Pancreas (tissue), 10 donors: Measurements from ENCODE around the gene RAB7B. TPM values are rescaled to one million over a fixed set of nuclear protein-coding genes. Genes with fewer than 3 reads are reported as not detected.
A peak's percentile ranks its signal among the peaks of the same experiment; 100 is the strongest.

Source experiments
- ATAC-seq, 4 donors: fragments of 200-7000 bp; cut with Tn5 transposase; one replicate each; pipeline versions ENCODE4 v1.8.0 to v1.9.1; 2020; ENCODE audit warnings: mild to moderate bottlenecking in 4 of 4, moderate library complexity in 4 of 4
- DNase-seq, 6 donors: peaks; one replicate each; pipeline ENCODE4 v3.0.0-alpha.2; 2020
- FAIRE-seq: peaks from 2 replicates; lab custom pipeline; 2012; peaks lifted over from hg19 to GRCh38; lab: Jason Lieb, UNC
- H3K27ac ChIP-seq, 4 donors: fragments of 200-600 bp; sonication (generic); 1 replicate in 3 of 4; 2 replicates in 1 of 4; pipeline versions ENCODE4 v1.5.0 to v1.8.0; 2020
- H3K27me3 ChIP-seq, 4 donors: fragments of 200-600 bp; one replicate each; pipeline ENCODE4 v1.8.0; 2021
- H3K36me3 ChIP-seq, 3 donors: fragments of 200-600 bp; sonication (generic) in 1 of 3; one replicate each; pipeline versions ENCODE4 v1.5.0 to v1.8.0; 2020 to 2021
- H3K4me1 ChIP-seq, 3 donors: fragments of 200-600 bp; one replicate each; pipeline ENCODE4 v1.8.0; 2021
- H3K4me3 ChIP-seq, 4 donors: fragments of 200-600 bp; sonication (generic) in 2 of 4; one replicate each; pipeline versions ENCODE4 v1.5.0 to v1.8.0; 2020 to 2021
- H3K9me3 ChIP-seq, 4 donors: fragments of 200-600 bp; one replicate each; pipeline ENCODE4 v1.8.0; 2021
- WGBS, 2 donors: extraction: QIAGEN DNeasy Blood & Tissue Kit; methylation state at CpG; one replicate each; pipeline ENCODE4 v1.1.7; 2013; 5-methylcytosine and 5-hydroxymethylcytosine counted together
- intact Hi-C, 3 donors: fragments of 100-400 bp; cut with DNase I; formaldehyde crosslinking; loops; one replicate each; pipeline versions ENCODE4 v1.11.1 to v1.14.2; 2022
- polyA plus RNA-seq, 2 donors: library from polyadenylated mRNA; stranded (reverse); fragments of 200-250 nt; gene quantifications; one replicate each; pipeline ENCODE4 v1.2.3, GENCODE V29; 2013
- total RNA-seq, 6 donors: library from RNA; stranded (reverse); fragmentation: NEBNext Ultra II Directional in 4 of 6; extraction: Animal tissue kit (Norgen Biotek cat#: 25700) in 4 of 6; gene quantifications; one replicate each; pipeline versions ENCODE4 v1.2.1 to v1.2.4, GENCODE V29; 2021 to 2023
- TF ChIP-seq, protein P1 (sequence below), 4 donors: fragments of 200-600 bp; sonication (generic) in 3 of 4; IDR thresholded peaks; one replicate each; pipeline versions ENCODE4 v1.5.0 to v1.8.0; 2021; ENCODE audit warnings: antibody characterized with exemption in 4 of 4
- donor health status: healthy with polysubstance abuse.
- donor health status: DM: no; HTN: no; CAD: no; lungs with moderate emphysema.
- donor health status: DM: no; HTN: no; CAD: no.
- donor health status: control.
- donor health status: control.
- donor health status: Bipolar disorder and iron deficiency.
- donor health status: DM: yes; HTN: yes; CAD: no.
- donor health status: DM: no; HTN: no; CAD: no.
- donor health status: DM: no; HTN: no; CAD: no.
- donor health status: DM: yes; HTN: yes; CAD: no.

Gene RAB7B
- total and polyA plus RNA-seq, 8 donors = 0.24 to 4.0 (median 0.59) TPM

DNA sequence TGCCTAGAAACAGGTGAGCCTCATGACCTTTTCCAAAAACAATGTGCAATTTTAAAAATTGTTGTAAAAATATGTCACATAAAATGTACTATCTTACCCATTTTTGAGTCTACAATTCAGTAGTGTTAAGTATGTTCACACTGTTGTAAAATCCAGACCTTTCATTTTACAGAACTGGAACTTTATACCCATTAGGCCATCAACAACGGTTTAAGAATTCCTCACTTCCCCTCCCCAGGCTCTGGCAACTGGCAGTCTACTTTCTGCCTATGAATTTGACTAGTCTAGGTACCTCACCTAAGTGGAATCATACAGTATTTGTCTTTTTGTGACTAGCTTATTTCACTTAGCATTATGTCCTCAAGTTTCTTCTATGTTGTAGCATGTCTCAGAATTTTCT, 11.9 kb upstream of the RAB7B start:
- ATAC-seq (no peak), FAIRE-seq (no peak), DNase-seq (no peak)
- no peaks in the 10 kb centered on the region for H3K4me1 ChIP-seq
- no peaks in the 10 kb centered on the region for H3K27me3 ChIP-seq
- TF ChIP-seq, protein P1, sequence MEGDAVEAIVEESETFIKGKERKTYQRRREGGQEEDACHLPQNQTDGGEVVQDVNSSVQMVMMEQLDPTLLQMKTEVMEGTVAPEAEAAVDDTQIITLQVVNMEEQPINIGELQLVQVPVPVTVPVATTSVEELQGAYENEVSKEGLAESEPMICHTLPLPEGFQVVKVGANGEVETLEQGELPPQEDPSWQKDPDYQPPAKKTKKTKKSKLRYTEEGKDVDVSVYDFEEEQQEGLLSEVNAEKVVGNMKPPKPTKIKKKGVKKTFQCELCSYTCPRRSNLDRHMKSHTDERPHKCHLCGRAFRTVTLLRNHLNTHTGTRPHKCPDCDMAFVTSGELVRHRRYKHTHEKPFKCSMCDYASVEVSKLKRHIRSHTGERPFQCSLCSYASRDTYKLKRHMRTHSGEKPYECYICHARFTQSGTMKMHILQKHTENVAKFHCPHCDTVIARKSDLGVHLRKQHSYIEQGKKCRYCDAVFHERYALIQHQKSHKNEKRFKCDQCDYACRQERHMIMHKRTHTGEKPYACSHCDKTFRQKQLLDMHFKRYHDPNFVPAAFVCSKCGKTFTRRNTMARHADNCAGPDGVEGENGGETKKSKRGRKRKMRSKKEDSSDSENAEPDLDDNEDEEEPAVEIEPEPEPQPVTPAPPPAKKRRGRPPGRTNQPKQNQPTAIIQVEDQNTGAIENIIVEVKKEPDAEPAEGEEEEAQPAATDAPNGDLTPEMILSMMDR (IDR thresholded peaks at IDR 0.05) = no peak
- intact Hi-C loops = no loop called here
- WGBS, 2 donors = 69 to 81% methylated on average over 1 of the region's 1 CpG
- H3K9me3 ChIP-seq = no peaks in the 10 kb centered on the region
- H3K36me3 ChIP-seq = no peaks in the 10 kb centered on the region
- H3K27ac ChIP-seq = no peak overlapping the region
- H3K4me3 ChIP-seq = no peak overlapping the region

DNA sequence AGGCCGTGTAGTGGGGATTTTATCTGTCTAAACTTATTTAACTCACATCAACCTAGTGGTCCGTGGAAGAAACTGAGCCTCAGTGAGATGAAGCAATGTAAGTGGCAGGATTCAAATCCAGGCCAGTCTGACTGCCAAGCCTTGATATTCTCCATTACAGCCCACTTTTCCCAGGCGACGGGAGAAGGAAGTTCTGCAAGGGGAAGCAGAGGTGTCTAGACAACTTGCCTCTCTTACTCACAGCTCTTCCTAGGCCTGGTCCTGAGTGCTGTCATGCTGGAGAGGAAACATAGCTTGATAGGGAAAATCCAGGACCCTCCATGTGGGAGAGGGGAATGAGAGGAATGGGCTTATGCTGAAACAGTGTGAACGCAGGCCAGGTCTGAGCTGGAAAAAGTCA, 11.4 kb upstream of the RAB7B start:
- Histone ChIP-seq H3K36me3 (no peaks in the 10 kb centered on the region), H3K4me3 (no peak overlapping the region), H3K9me3 (no peaks in the 10 kb centered on the region), H3K27ac (no peak overlapping the region), H3K27me3 (no peaks in the 10 kb centered on the region), H3K4me1 (no peaks in the 10 kb centered on the region)
- DNase-seq (no peak), FAIRE-seq (no peak), ATAC-seq (no peak)
- WGBS, 2 donors = 78 to 81% methylated on average over 5 of the region's 5 CpGs
- intact Hi-C loops = no loop called here
- TF ChIP-seq, protein P1 (IDR thresholded peaks at IDR 0.05) = no peak

DNA sequence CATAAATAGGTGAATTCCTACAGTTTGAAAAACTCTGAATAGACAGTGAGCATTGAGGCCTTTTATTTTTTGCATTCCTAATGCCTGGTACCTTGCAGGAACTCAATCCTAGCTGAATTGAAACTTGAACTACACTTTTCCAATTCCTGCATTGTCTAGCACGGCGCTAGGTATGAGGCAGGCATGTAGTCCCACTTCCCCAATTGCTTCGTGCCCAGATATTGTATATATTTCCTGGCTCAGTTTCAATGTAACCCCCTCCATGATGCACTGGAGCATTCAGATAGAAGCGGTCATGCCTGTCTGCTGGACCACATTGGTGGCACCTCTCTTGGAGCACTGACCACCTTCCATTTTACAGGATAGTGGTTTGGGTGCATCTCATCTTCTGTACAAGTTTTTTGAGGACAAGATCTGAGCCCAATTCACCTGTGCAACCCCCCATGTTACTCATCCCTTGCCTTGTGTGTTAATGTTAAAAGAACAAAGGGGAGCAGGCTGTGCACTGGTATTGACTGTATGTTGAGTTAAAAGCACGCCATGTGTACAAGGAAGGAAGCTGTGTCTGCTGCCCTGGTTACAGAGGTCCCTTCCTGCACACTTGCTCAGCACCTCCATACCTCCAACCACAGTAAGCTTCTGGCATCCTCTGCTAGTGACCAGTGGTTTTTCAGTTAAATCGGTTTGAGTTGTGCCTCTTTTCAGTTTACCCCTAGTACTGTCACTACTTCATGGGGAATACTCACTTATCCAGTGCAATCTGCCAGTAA, 10.0 kb upstream of the RAB7B start:
- WGBS, 2 donors = 85 to 90% methylated on average over 6 of the region's 6 CpGs

DNA sequence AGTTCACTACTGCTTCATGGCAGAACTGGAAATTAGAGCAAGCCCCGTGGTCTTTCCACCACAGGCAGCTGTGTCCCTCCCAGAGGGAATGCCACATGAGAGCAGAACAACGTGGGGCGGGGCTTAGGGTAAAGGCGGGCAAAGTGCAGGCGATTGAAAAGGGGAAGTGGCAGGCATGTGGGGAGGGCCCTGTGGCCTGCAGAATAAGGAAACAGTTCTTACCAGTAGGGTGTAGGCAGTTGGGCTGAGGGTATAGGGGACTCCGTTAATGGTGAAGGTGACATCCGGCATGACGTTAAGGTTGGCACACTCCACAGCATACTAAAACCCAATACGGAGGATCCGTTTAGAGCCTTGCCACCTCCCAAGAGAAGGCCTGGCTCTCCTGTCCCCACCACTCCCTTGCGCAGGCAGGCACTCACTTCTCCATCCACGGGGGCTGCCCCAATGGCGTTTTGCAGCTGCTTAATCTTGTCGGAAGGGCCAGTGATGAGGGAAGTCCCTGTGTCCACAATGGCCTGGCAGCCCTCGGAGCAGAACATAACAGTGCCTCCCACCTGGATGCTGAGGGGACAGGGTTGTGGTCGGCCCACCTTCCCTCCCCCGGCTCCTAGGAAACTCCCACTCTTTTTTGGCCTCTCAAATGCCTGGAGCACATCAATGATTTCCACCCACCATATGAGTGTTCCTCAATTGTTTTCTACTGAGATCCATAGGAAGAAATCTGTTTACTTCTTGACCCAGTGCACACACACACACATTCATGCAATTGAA, 9.1 kb upstream of the RAB7B start:
- no peaks in the 10 kb centered on the region for H3K27me3 ChIP-seq
- no peaks in the 10 kb centered on the region for H3K4me1 ChIP-seq
- DNase-seq (peak in 2 of 6 donors; percentile 22 to 74), ATAC-seq (peak; percentile 55 to 93 (median 86)), FAIRE-seq (no peak)
- no peak overlapping the region for H3K27ac ChIP-seq
- H3K9me3 ChIP-seq = no peaks in the 10 kb centered on the region
- TF ChIP-seq, protein P1 (IDR thresholded peaks at IDR 0.05) = no peak
- H3K36me3 ChIP-seq = no peaks in the 10 kb centered on the region
- 71 to 72% methylated on average over 17 of the region's 17 CpGs for WGBS, 2 donors
- intact Hi-C loops = no loop called here
- H3K4me3 ChIP-seq = no peak overlapping the region

More for the DNA sequence above, 10.0 kb upstream of the RAB7B start:
- Histone ChIP-seq H3K27me3 (no peaks in the 10 kb centered on the region), H3K4me1 (no peaks in the 10 kb centered on the region), H3K4me3 (no peak overlapping the region), H3K36me3 (no peaks in the 10 kb centered on the region), H3K27ac (no peak overlapping the region), H3K9me3 (no peaks in the 10 kb centered on the region)
- DNase-seq = no peak
- ATAC-seq = no peak
- FAIRE-seq = no peak
- TF ChIP-seq, protein P1 (IDR thresholded peaks at IDR 0.05) = no peak
- intact Hi-C loops = no loop called here
